GM15510 (cell line): ENCODE results near the gene SP7.

Source experiments
- POLR2A ChIP-seq: IDR thresholded peaks from 3 replicates; pipeline ENCODE4 v1.6.1; 2011; ENCODE audit warnings: borderline replicate concordance; ENCODE audit not compliant: insufficient read length; ENCODE audit errors: extremely low read depth

Gene SP7

GRCh38 chr12:53352331-53353256, 16.4 kb upstream of the SP7 start:
- TF ChIP-seq POLR2A: no peak

- no peak for TF ChIP-seq POLR2A
Observed at GRCh38 chr12:53347905-53348304, 11.8 kb upstream of the SP7 start.

GRCh38 chr12:53346491-53346890, 10.3 kb upstream of the SP7 start:
- no peak for TF ChIP-seq POLR2A

GRCh38 chr12:53345486-53346188, 9.5 kb upstream of the SP7 start:
- TF ChIP-seq POLR2A: no peak

GRCh38 chr12:53344824-53345485, 8.8 kb upstream of the SP7 start:
- TF ChIP-seq POLR2A: no peak

GRCh38 chr12:53344487-53344823, 8.3 kb upstream of the SP7 start:
- no peak for TF ChIP-seq POLR2A

GRCh38 chr12:53343969-53344368, 7.8 kb upstream of the SP7 start:
- TF ChIP-seq POLR2A: no peak

- TF ChIP-seq POLR2A: no peak
Observed at GRCh38 chr12:53343449-53343848, 7.3 kb upstream of the SP7 start.

GRCh38 chr12:53340398-53340797, 4.2 kb upstream of the SP7 start:
- TF ChIP-seq POLR2A: no peak

GRCh38 chr12:53338916-53339315, 2.8 kb upstream of the SP7 start:
- no peak for TF ChIP-seq POLR2A

GRCh38 chr12:53338017-53338416, 1.9 kb upstream of the SP7 start:
- no peak for TF ChIP-seq POLR2A

GRCh38 chr12:53334822-53335221, 1.3 kb downstream of the SP7 start:
- TF ChIP-seq POLR2A: no peak

GRCh38 chr12:53333845-53334244, 2.3 kb downstream of the SP7 start:
- TF ChIP-seq POLR2A: no peak

GRCh38 chr12:53333289-53333688, 2.9 kb downstream of the SP7 start:
- no peak for TF ChIP-seq POLR2A

GRCh38 chr12:53332744-53333143, 3.4 kb downstream of the SP7 start:
- TF ChIP-seq POLR2A: no peak
